Measurements from ENCODE around the gene TLNRD1. TPM values are rescaled to one million over a fixed set of nuclear protein-coding genes. Genes with fewer than 3 reads are reported as not detected.

The TLNRD1 gene
- 10 to 100 TPM; 39.6 to 40.1 TPM for total RNA-seq

GRCh38 chr15:81000624-81001151, at the start of gene TLNRD1:
TSS of gene TLNRD1 (plus strand) at chr15:81000923. CDS start at chr15:81002272, 1,349 bp downstream.

GRCh38 chr15:80989518-80990478, 10.9 kb upstream of the TLNRD1 start, which contains the start of gene MESD:
TSS of gene MESD (minus strand) at chr15:80989819. CDS start at chr15:80989791, 28 bp downstream.

Small RNAs within 50 kb of the gene (microRNA-seq; reads per million reads assigned to microRNA genes)
- not detected for gene MIR4514 (ENCODE audit: borderline microRNAs expressed, borderline replicate concordance)

Other genes with a start within 250 kb of the TLNRD1 start
- not detected for gene CEMIP, start 221.6 kb upstream of the TLNRD1 start, total RNA-seq
- gene MESD, start 11.1 kb upstream of the TLNRD1 start, total RNA-seq: 10 to 100 TPM; 29.3 to 31.0 TPM
- gene CFAP161, start 133.3 kb downstream of the TLNRD1 start, total RNA-seq: not detected
- 100 to 1,000 TPM; 318 to 319 TPM for gene IL16, start 196.0 kb downstream of the TLNRD1 start, total RNA-seq